Osteoblast (primary cell): Measurements from ENCODE around the gene GFOD2. TPM values are rescaled to one million over a fixed set of nuclear protein-coding genes. Genes with fewer than 3 reads are reported as not detected.
"Not testable (repeated sequence)": the region's sequence is repeated elsewhere in the genome, so short reads cannot be mapped to it uniquely, and the experiment has no call there.

ENCODE experiments used
- DNase-seq: peaks from one replicate; pipeline ENCODE4 v3.0.0; 2011; ENCODE audit warnings: low spot score, mixed read lengths; ENCODE audit not compliant: insufficient read length; ENCODE audit errors: missing footprints
- H2AFZ ChIP-seq: 2 replicates; pipeline ENCODE4 v1.6.0; 2011; ENCODE audit warnings: mild to moderate bottlenecking, low read length
- H3K27ac ChIP-seq: 2 replicates; pipeline ENCODE4 v1.5.1; 2011; ENCODE audit warnings: mild to moderate bottlenecking, low read depth, low read length, moderate library complexity
- H3K27me3 ChIP-seq: 2 replicates; pipeline ENCODE4 v1.6.0; 2012; ENCODE audit warnings: mild to moderate bottlenecking, control low read depth, inconsistent platforms, low read length, moderate library complexity; ENCODE audit not compliant: insufficient read depth
- H3K36me3 ChIP-seq: 2 replicates; pipeline ENCODE4 v1.5.1; 2011; ENCODE audit warnings: mild to moderate bottlenecking, low read length, control low read depth, moderate library complexity; ENCODE audit not compliant: insufficient read depth
- H3K4me1 ChIP-seq: 2 replicates; pipeline ENCODE4 v1.5.1; 2011; ENCODE audit warnings: mild to moderate bottlenecking, low read length, control low read depth, moderate library complexity; ENCODE audit not compliant: insufficient read depth
- H3K4me2 ChIP-seq: 2 replicates; pipeline ENCODE4 v1.6.0; 2011; ENCODE audit warnings: mild to moderate bottlenecking, low read length; ENCODE audit not compliant: insufficient read depth
- H3K4me3 ChIP-seq: fragments of 200-600 bp; sonication (generic); 3 replicates; pipeline ENCODE4 v1.5.1; 2012; ENCODE audit warnings: mild to moderate bottlenecking, low read length, inconsistent platforms; ENCODE audit not compliant: insufficient read depth
- H3K79me2 ChIP-seq: 2 replicates; pipeline ENCODE4 v1.6.0; 2012; ENCODE audit warnings: mild to moderate bottlenecking, low read length, control low read depth, inconsistent platforms; ENCODE audit not compliant: insufficient read depth
- H3K9me3 ChIP-seq: 2 replicates; pipeline ENCODE4 v1.5.1; 2011; ENCODE audit warnings: low read depth, low read length, control low read depth
- H4K20me1 ChIP-seq: 2 replicates; pipeline ENCODE4 v1.6.0; 2012; ENCODE audit warnings: mild to moderate bottlenecking, low read length, control low read depth; ENCODE audit not compliant: insufficient read depth
- total RNA-seq: library from RNA; depleted of rRNA; stranded (reverse); fragments of >200 nt; gene quantifications from 2 replicates; pipeline ENCODE4 v1.2.3, GENCODE V29; 2012
- TF ChIP-seq, protein P1 (sequence below): IDR thresholded peaks from 2 replicates; pipeline ENCODE4 v1.5.1; 2011; ENCODE audit warnings: mild to moderate bottlenecking, low read depth, low read length, moderate library complexity; ENCODE audit errors: extremely low read depth

The GFOD2 gene
- total RNA-seq, 1 donor = 15.9 TPM

DNA sequence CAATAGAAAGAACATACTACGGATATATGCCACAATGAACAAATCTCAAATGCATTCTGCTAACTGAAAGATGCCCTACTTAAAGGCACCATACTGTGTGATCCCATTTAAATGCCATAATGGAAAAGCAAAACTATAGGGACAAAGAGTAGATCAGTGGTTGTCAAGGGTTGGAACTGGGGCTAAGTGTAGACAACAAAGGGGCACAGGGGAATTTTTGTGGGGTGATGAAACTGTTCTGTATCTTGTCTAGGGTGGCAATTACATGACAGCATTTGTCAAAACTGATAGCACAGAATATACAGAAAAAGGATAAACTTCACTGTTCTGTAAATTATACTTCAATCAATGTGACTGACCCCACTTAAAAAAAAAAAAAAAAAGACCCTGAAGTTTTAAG, 17.7 kb downstream of the GFOD2 start:
- Histone ChIP-seq H3K4me2 (no peak overlapping the region), H2AFZ (no peak overlapping the region), H3K27me3 (no peaks in the 10 kb centered on the region), H3K36me3 (no peaks in the 10 kb centered on the region), H3K9me3 (no peaks in the 10 kb centered on the region), H3K79me2 (peaks cover 54% of the 10 kb centered on the region), H4K20me1 (peaks cover 18% of the 10 kb centered on the region), H3K27ac (no peak overlapping the region), H3K4me1 (no peaks in the 10 kb centered on the region), H3K4me3 (no peak overlapping the region)
- no peak for DNase-seq
- TF ChIP-seq, protein P1, sequence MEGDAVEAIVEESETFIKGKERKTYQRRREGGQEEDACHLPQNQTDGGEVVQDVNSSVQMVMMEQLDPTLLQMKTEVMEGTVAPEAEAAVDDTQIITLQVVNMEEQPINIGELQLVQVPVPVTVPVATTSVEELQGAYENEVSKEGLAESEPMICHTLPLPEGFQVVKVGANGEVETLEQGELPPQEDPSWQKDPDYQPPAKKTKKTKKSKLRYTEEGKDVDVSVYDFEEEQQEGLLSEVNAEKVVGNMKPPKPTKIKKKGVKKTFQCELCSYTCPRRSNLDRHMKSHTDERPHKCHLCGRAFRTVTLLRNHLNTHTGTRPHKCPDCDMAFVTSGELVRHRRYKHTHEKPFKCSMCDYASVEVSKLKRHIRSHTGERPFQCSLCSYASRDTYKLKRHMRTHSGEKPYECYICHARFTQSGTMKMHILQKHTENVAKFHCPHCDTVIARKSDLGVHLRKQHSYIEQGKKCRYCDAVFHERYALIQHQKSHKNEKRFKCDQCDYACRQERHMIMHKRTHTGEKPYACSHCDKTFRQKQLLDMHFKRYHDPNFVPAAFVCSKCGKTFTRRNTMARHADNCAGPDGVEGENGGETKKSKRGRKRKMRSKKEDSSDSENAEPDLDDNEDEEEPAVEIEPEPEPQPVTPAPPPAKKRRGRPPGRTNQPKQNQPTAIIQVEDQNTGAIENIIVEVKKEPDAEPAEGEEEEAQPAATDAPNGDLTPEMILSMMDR = no peak

DNA sequence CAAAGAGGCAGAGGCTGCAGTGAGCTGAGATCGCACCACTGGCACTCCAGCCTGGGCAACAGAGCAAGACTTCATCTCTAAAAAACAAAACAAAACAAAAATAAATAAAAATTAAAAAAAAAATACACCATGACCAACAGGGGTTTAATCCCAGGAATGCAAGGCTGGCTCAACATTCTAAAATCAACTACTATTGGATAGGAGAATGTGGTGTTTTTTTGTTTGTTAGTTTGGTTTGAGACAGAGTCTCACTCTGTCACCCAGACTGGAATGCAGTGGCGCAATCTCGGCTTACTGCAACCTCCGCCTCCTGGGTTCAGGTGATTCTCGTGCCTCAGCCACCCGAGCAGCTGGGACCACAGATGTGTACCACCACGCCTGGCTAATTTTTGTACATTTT, 19.9 kb downstream of the GFOD2 start:
- TF ChIP-seq, protein P1 = no peak
- H2AFZ ChIP-seq = no peak overlapping the region
- peaks cover 11% of the 10 kb centered on the region for H4K20me1 ChIP-seq
- H3K4me3 ChIP-seq = no peak overlapping the region
- no peaks in the 10 kb centered on the region for H3K9me3 ChIP-seq
- H3K27me3 ChIP-seq = no peaks in the 10 kb centered on the region
- H3K4me2 ChIP-seq = no peak overlapping the region
- no peak overlapping the region for H3K27ac ChIP-seq
- H3K79me2 ChIP-seq = peaks cover 42% of the 10 kb centered on the region
- no peak for DNase-seq
- H3K4me1 ChIP-seq = no peaks in the 10 kb centered on the region
- H3K36me3 ChIP-seq = no peaks in the 10 kb centered on the region

DNA sequence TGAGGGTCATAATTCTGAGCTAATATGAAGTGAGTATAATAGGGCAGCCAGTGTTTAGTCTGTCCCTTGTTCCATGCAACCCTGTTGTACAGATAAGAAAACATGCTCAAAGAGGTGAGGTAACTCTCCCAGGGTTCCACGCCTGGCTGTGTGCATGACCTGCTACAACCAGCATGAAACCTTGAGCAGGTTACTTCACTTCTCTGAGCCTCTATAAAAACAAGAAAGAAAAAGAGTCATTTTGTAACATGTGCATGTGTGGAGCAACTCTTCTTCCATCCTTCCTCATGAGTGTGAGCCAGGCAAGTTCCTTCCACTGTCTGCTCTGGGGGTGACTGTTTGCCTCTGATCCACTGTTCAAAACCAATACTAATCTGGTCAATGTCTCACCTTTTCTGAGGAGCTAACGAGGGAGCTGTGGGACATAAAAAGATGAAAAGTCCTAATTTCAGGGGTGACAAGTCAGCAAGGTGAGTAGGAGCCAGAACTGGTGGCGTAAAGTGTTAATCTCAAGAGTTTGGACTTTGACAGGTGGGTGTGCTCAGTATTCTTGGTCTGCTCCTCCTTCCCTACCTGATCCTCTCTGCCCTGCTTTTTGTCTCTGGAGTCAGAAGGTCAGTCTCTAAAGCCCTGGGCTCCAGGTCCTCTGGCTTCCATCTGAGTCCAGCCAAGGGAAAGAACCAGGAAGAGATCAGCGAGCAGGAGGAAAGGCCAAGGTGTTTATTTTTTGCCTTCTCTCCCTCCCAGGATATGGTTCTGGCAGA, 21.5 kb downstream of the GFOD2 start:
- Histone ChIP-seq H3K36me3 (no peaks in the 10 kb centered on the region), H4K20me1 (peaks cover 7% of the 10 kb centered on the region), H3K79me2 (peaks cover 33% of the 10 kb centered on the region), H3K4me3 (no peak overlapping the region), H3K4me1 (no peaks in the 10 kb centered on the region), H3K4me2 (no peak overlapping the region), H3K27me3 (no peaks in the 10 kb centered on the region), H3K9me3 (no peaks in the 10 kb centered on the region), H3K27ac (no peak overlapping the region), H2AFZ (no peak overlapping the region)
- TF ChIP-seq, protein P1 = no peak
- DNase-seq = no peak

DNA sequence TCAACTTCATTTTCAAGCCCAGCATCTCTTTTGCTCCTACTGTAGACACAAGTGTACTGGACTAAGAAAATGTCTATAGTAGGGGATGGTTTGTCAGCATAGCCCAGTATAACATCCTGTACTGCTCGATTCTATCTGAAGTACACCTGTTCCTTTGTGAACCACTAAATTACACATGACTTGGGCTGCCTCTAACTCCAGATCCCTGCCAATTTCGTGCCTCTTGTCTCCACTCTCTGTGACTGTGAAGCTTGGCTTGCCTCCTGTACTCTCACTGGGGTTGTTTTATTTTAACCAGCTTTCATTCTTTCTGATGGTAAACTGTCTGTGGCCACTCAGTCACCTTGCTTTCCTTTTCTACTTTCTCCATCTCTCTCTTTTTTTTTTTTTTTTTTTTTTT, 24.5 kb downstream of the GFOD2 start:
- DNase-seq = no peak
- TF ChIP-seq, protein P1 = no peak

DNA sequence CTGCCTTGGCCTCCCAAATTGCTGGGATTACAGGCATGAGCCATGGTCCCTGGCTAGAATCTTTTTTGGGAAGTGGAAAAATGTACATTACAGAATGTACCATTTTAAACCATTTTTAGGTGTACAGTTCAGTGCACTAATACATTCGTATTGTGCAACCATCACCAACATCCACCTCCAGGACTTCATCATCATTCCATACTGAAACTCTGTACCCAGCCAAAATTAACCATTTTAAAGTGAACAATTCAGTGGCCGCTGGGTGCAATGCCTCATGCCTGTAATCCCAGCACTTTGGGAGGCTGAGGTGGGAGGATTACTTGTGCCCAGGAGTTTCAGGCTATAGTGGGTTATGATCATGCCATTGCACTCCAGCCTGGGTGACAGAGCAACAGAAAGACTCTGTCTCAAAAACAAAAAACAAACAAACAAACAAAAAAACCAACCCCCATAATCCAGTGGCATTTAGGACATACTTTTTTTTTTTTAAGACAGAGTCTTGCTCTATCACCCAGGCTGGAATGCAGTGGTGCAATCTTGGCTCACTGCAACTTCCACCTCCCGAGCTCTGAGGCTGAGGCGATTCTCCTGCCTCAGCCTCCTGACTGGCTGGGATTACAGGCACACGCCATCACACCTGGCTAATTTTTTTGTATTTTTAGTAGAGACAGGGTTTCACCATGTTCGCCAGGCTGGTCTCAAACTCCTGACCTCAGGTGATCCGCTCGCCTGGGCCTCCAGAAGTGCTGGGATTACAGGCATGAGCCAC, 25.4 kb downstream of the GFOD2 start:
- Histone ChIP-seq H4K20me1 (peaks cover 10% of the 10 kb centered on the region), H3K79me2 (peaks cover 18% of the 10 kb centered on the region)
- not testable (repeated sequence) for H3K36me3 ChIP-seq, H3K4me1 ChIP-seq, H3K27me3 ChIP-seq, H3K9me3 ChIP-seq, DNase-seq, H2AFZ ChIP-seq, H3K4me3 ChIP-seq, H3K27ac ChIP-seq, H3K4me2 ChIP-seq

More for the DNA sequence above, 24.5 kb downstream of the GFOD2 start:
- no peak overlapping the region for H3K27ac ChIP-seq
- no peak overlapping the region for H3K4me3 ChIP-seq
- H3K9me3 ChIP-seq = no peaks in the 10 kb centered on the region
- peaks cover 10% of the 10 kb centered on the region for H4K20me1 ChIP-seq
- no peak overlapping the region for H3K4me2 ChIP-seq
- no peak overlapping the region for H2AFZ ChIP-seq
- no peaks in the 10 kb centered on the region for H3K27me3 ChIP-seq
- H3K36me3 ChIP-seq = no peaks in the 10 kb centered on the region
- H3K4me1 ChIP-seq = no peaks in the 10 kb centered on the region
- H3K79me2 ChIP-seq = peaks cover 20% of the 10 kb centered on the region
